HEK293 (cell line): ENCODE data around the gene AIPL1.
"Not testable (repeated sequence)": the region's sequence is repeated elsewhere in the genome, so short reads cannot be mapped to it uniquely, and the experiment has no call there.

Source experiments
- CTCF ChIA-PET: fragments of 350-600 bp; formaldehyde crosslinking; extraction: SDS; loops from one replicate; lab custom pipeline; 2021; ENCODE audit warnings: antibody characterized with exemption; lab: Yijun Ruan, JAX
- POLR2A ChIA-PET: fragments of 300-600 bp; formaldehyde crosslinking; extraction: SDS; loops from one replicate; lab custom pipeline; 2020; ENCODE audit warnings: antibody characterized with exemption, inconsistent platforms; lab: Yijun Ruan, JAX
- H3K27ac ChIP-seq: fragments of 200-500 bp; sonication (Bioruptor generic); 2 replicates; pipeline ENCODE4 v1.5.1; 2014; ENCODE audit warnings: low read depth, low read length, control low read depth, inconsistent platforms; ENCODE audit errors: extremely low read depth
- H3K36me3 ChIP-seq, 2 experiments: fragments of 200-500 bp in 1 of 2; sonication (Bioruptor generic) in 1 of 2; 1 replicate in 1 of 2; 2 replicates in 1 of 2; pipeline ENCODE4 v1.5.1; 2014 to 2017; ENCODE audit warnings: inconsistent platforms in 2 of 2, low read length in 2 of 2; ENCODE audit not compliant: control insufficient read depth in 2 of 2, insufficient read depth in 1 of 2
- H3K4me1 ChIP-seq: fragments of 200-500 bp; sonication (Bioruptor generic); 2 replicates; pipeline ENCODE4 v1.5.1; 2014; ENCODE audit warnings: mild to moderate bottlenecking, low read length, inconsistent platforms; ENCODE audit not compliant: control insufficient read depth, insufficient read depth
- H3K4me3 ChIP-seq: 2 replicates; pipeline ENCODE4 v1.5.1; 2011; ENCODE audit warnings: low read depth, mild to moderate bottlenecking, control low read depth, low read length, moderate library complexity
- H3K9me3 ChIP-seq: fragments of 200-500 bp; sonication (Bioruptor generic); 2 replicates; pipeline ENCODE4 v1.5.1; 2014; ENCODE audit warnings: low read depth, low read length, inconsistent platforms; ENCODE audit not compliant: control insufficient read depth, insufficient read depth
- GFI1B ChIP-seq: fragments of 450-650 bp; formaldehyde crosslinking; IDR thresholded peaks from 2 replicates; pipeline ENCODE4 v1.5.1; 2016; ENCODE audit warnings: missing biosample characterization, missing genetic modification characterization
- GLI4 ChIP-seq: fragments of 450-650 bp; formaldehyde crosslinking; IDR thresholded peaks from 2 replicates; pipeline ENCODE4 v1.5.1; 2016; ENCODE audit warnings: missing biosample characterization, missing genetic modification characterization
- KLF1 ChIP-seq: fragments of 450-650 bp; formaldehyde crosslinking; IDR thresholded peaks from 2 replicates; pipeline ENCODE4 v1.5.1; 2016; ENCODE audit warnings: missing biosample characterization, missing genetic modification characterization
- OSR2 ChIP-seq: fragments of 450-650 bp; formaldehyde crosslinking; IDR thresholded peaks from 2 replicates; pipeline ENCODE4 v1.5.1; 2016; ENCODE audit warnings: missing biosample characterization, missing genetic modification characterization
- SCRT1 ChIP-seq: fragments of 450-650 bp; formaldehyde crosslinking; IDR thresholded peaks from 2 replicates; pipeline ENCODE4 v1.5.1; 2016; ENCODE audit warnings: missing biosample characterization, missing genetic modification characterization, borderline replicate concordance
- ZBTB7A ChIP-seq: fragments of 450-650 bp; formaldehyde crosslinking; IDR thresholded peaks from 2 replicates; pipeline ENCODE4 v1.5.1; 2016; ENCODE audit warnings: low read depth, missing biosample characterization, missing genetic modification characterization
- ZNF155 ChIP-seq: fragments of 450-650 bp; formaldehyde crosslinking; IDR thresholded peaks from 2 replicates; pipeline ENCODE4 v1.5.1; 2016; ENCODE audit warnings: missing biosample characterization, missing genetic modification characterization
- ZNF174 ChIP-seq: fragments of 450-650 bp; formaldehyde crosslinking; IDR thresholded peaks from 2 replicates; pipeline ENCODE4 v1.5.0; 2017; ENCODE audit warnings: missing biosample characterization, mild to moderate bottlenecking, missing genetic modification characterization
- ZNF184 ChIP-seq: fragments of 450-650 bp; IDR thresholded peaks from 2 replicates; pipeline ENCODE4 v1.5.1; 2018; ENCODE audit warnings: missing biosample characterization, mild to moderate bottlenecking, missing genetic modification characterization
- ZNF24 ChIP-seq: fragments of 450-650 bp; formaldehyde crosslinking; IDR thresholded peaks from 2 replicates; pipeline ENCODE4 v1.5.1; 2016; ENCODE audit warnings: missing biosample characterization, missing genetic modification characterization
- ZNF302 ChIP-seq: fragments of 450-650 bp; formaldehyde crosslinking; IDR thresholded peaks from 2 replicates; pipeline ENCODE4 v1.5.1; 2016; ENCODE audit warnings: missing biosample characterization, missing genetic modification characterization, low read depth
- ZNF549 ChIP-seq: fragments of 450-650 bp; IDR thresholded peaks from 2 replicates; pipeline ENCODE4 v1.5.1; 2018; ENCODE audit warnings: missing biosample characterization, missing genetic modification characterization, mild to moderate bottlenecking, inconsistent platforms, moderate library complexity
- ZNF843 ChIP-seq: fragments of 450-650 bp; formaldehyde crosslinking; IDR thresholded peaks from 2 replicates; pipeline ENCODE4 v1.5.1; 2016; ENCODE audit warnings: missing biosample characterization, missing genetic modification characterization
- TF ChIP-seq, protein P1 (sequence below): fragments of 450-650 bp; formaldehyde crosslinking; IDR thresholded peaks from 2 replicates; pipeline ENCODE4 v1.5.1; 2016; ENCODE audit warnings: missing biosample characterization, missing genetic modification characterization
- TF ChIP-seq, protein P2 (sequence below): fragments of 450-650 bp; formaldehyde crosslinking; IDR thresholded peaks from 2 replicates; pipeline ENCODE4 v1.5.1; 2016; ENCODE audit warnings: missing biosample characterization, missing genetic modification characterization, borderline replicate concordance
- TF ChIP-seq, protein P3 (sequence below): fragments of 450-650 bp; formaldehyde crosslinking; IDR thresholded peaks from 2 replicates; pipeline ENCODE4 v1.5.1; 2016; ENCODE audit warnings: missing biosample characterization, missing genetic modification characterization
- TF ChIP-seq, protein P4 (sequence below): IDR thresholded peaks from 2 replicates; pipeline ENCODE4 v1.6.1; 2011; ENCODE audit warnings: mild to moderate bottlenecking, low read depth, low read length, borderline replicate concordance

The AIPL1 gene, protein sequence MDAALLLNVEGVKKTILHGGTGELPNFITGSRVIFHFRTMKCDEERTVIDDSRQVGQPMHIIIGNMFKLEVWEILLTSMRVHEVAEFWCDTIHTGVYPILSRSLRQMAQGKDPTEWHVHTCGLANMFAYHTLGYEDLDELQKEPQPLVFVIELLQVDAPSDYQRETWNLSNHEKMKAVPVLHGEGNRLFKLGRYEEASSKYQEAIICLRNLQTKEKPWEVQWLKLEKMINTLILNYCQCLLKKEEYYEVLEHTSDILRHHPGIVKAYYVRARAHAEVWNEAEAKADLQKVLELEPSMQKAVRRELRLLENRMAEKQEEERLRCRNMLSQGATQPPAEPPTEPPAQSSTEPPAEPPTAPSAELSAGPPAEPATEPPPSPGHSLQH

DNA sequence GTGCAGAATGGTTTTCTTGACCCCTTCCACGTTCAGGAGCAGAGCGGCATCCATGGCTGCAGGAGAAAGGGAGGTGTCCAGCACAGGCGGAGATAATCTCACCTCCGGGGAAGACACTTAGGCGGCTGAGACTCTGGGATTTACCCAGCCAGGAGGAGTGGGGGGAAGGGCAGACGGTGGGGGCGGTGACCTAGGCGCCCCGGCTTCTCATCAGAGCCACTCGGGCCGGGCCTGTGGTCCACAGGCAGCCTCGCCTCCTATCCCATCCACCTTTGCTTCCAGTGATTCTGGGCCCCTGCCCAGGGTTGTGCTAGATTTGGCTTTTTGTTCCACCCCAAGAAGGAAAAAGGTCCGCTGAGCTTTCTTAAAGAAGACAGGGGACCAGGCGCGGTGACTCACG lies at the start of gene AIPL1:
Gene AIPL1, minus strand, starts transcription at position 71 of the 400 bp plus-strand sequence. Its CDS starts 17 bp downstream, at position 54.
- ChIA-PET POLR2A (interaction anchor here (0.5 to 1.4 kb wide), 3 partner anchors 9 to 1183 kb away, joined by 3 to 8 read pairs (median 5); partner anchors contain the start of gene PIMREG), CTCF (interaction anchor here (0.6 to 2.2 kb wide), 11 partner anchors 9 to 853 kb away, joined by 3 to 15 read pairs (median 4); partner anchors contain the start of gene PIMREG)
- H3K36me3 ChIP-seq, result no peaks in the 10 kb centered on the region
- H3K4me3 ChIP-seq, result no peak within 1 kb of the TSS
- H3K9me3 ChIP-seq, result no peaks in the 10 kb centered on the region; the same call in 1 of the 2 replicates
- H3K27ac ChIP-seq, result no peak within 1 kb of the TSS
- no peaks in the 10 kb centered on the region for H3K4me1 ChIP-seq
- no peak for TF ChIP-seq SCRT1
- TF ChIP-seq, protein P1, sequence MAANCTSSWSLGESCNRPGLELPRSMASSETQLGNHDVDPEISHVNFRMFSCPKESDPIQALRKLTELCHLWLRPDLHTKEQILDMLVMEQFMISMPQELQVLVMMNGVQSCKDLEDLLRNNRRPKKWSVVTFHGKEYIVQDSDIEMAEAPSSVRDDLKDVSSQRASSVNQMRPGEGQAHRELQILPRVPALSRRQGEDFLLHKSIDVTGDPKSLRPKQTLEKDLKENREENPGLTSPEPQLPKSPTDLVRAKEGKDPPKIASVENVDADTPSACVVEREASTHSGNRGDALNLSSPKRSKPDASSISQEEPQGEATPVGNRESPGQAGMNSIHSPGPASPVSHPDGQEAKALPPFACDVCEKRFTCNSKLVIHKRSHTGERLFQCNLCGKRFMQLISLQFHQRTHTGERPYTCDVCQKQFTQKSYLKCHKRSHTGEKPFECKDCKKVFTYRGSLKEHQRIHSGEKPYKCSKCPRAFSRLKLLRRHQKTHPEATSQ, result no peak
- TF ChIP-seq ZNF843, result no peak
- TF ChIP-seq ZNF155 (tag by site-specific recombination), result no peak
- TF ChIP-seq ZNF184 (tag by site-specific recombination), result no peak
- no peak for TF ChIP-seq ZNF174

DNA sequence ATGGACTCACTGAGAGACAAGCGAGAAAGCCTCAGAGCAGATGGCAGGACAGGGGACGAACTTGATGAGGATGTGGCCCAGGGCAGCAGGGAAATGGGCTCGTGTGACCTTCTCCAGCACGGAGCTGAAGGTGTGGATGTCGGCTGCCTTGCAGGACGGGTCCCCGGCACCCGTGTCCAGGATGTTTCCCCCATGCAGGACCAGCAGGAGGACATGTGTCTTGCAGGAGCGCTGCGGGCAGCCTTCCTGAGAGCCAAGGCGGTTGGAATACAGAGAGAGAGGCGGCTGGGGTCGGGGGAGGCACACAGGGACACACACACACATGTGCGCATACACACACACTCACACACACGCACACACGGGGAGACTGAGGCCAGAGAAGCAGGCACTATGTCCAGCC lies 48.6 kb upstream of the AIPL1 start:
- no peaks in the 10 kb centered on the region for H3K9me3 ChIP-seq
- H3K4me3 ChIP-seq, result no peak overlapping the region
- H3K27ac ChIP-seq, result no peak overlapping the region
- H3K4me1 ChIP-seq, result no peaks in the 10 kb centered on the region
- CTCF ChIA-PET, result interaction anchor here (0.7 to 1.4 kb wide), 3 partner anchors 11 to 67 kb away, joined by 3 to 8 read pairs (median 3); no protein-coding TSS in a partner anchor
- POLR2A ChIA-PET, result no interaction called here
- H3K36me3 ChIP-seq, result no peaks in the 10 kb centered on the region
- TF ChIP-seq OSR2 (tag by site-specific recombination), result no peak
- no peak for TF ChIP-seq ZNF302 (tag by site-specific recombination)
- TF ChIP-seq, protein P2, sequence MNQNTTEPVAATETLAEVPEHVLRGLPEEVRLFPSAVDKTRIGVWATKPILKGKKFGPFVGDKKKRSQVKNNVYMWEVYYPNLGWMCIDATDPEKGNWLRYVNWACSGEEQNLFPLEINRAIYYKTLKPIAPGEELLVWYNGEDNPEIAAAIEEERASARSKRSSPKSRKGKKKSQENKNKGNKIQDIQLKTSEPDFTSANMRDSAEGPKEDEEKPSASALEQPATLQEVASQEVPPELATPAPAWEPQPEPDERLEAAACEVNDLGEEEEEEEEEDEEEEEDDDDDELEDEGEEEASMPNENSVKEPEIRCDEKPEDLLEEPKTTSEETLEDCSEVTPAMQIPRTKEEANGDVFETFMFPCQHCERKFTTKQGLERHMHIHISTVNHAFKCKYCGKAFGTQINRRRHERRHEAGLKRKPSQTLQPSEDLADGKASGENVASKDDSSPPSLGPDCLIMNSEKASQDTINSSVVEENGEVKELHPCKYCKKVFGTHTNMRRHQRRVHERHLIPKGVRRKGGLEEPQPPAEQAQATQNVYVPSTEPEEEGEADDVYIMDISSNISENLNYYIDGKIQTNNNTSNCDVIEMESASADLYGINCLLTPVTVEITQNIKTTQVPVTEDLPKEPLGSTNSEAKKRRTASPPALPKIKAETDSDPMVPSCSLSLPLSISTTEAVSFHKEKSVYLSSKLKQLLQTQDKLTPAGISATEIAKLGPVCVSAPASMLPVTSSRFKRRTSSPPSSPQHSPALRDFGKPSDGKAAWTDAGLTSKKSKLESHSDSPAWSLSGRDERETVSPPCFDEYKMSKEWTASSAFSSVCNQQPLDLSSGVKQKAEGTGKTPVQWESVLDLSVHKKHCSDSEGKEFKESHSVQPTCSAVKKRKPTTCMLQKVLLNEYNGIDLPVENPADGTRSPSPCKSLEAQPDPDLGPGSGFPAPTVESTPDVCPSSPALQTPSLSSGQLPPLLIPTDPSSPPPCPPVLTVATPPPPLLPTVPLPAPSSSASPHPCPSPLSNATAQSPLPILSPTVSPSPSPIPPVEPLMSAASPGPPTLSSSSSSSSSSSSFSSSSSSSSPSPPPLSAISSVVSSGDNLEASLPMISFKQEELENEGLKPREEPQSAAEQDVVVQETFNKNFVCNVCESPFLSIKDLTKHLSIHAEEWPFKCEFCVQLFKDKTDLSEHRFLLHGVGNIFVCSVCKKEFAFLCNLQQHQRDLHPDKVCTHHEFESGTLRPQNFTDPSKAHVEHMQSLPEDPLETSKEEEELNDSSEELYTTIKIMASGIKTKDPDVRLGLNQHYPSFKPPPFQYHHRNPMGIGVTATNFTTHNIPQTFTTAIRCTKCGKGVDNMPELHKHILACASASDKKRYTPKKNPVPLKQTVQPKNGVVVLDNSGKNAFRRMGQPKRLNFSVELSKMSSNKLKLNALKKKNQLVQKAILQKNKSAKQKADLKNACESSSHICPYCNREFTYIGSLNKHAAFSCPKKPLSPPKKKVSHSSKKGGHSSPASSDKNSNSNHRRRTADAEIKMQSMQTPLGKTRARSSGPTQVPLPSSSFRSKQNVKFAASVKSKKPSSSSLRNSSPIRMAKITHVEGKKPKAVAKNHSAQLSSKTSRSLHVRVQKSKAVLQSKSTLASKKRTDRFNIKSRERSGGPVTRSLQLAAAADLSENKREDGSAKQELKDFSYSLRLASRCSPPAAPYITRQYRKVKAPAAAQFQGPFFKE, result no peak
- TF ChIP-seq, all 188 proteins: peak for 0

DNA sequence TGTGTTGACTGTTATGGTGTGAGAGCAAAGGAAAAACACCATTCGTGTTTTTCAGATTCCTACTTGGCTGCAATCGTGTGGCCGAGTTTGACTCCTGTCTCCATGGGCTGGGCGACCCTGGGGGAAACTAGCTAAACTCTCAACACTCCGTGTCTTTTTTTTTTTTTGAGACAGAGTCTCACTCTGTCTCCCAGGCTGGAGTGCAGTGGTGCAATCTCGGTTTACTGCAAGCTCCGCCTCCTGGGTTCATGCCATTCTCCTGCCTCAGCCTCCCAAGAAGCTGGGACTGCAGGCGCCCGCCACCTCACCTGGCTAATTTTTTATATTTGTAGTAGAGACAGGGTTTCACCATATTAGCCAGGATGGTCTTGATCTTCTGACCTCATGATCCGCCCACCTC lies 47.9 kb upstream of the AIPL1 start:
- H3K9me3 ChIP-seq, H3K36me3 ChIP-seq, H3K4me1 ChIP-seq, H3K27ac ChIP-seq, H3K4me3 ChIP-seq, POLR2A ChIA-PET: not testable (repeated sequence)
- CTCF ChIA-PET, result interaction anchor here (0.8 to 1.1 kb wide), 3 partner anchors 10 to 23 kb away, joined by 3 to 4 read pairs (median 4); no protein-coding TSS in a partner anchor

DNA sequence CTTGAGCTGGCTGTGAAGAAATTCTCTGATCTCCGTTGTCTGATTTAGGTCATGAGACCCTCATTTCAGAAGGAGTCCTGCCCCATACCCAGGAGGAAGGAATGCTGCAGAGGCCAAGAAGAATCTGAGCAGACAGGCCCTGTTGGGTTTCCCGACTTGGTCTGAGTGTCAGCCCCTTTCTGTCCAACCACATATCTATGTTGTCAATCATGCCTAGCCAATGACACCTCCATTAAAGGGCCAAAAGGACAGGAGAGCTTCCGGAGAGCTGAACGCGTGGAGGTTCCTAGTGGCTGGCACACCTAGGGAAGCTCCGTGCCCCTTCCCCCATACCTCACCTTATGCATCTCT lies 47.2 kb upstream of the AIPL1 start:
- Histone ChIP-seq H3K4me3 (no peak overlapping the region), H3K27ac (no peak overlapping the region), H3K9me3 (no peaks in the 10 kb centered on the region), H3K4me1 (no peaks in the 10 kb centered on the region), H3K36me3 (no peaks in the 10 kb centered on the region)
- ChIA-PET CTCF (interaction anchor here (0.8 to 1.1 kb wide), 3 partner anchors 9 to 24 kb away, joined by 3 to 4 read pairs (median 4); no protein-coding TSS in a partner anchor), POLR2A (no interaction called here)
- TF ChIP-seq KLF1 (tag by site-specific recombination) (no peak), ZNF549 (tag by site-specific recombination) (no peak), ZNF24 (tag by site-specific recombination) (no peak), GLI4 (tag by site-specific recombination) (no peak), ZBTB7A (tag by site-specific recombination) (no peak), GFI1B (tag by site-specific recombination) (no peak)
- TF ChIP-seq, protein P3, sequence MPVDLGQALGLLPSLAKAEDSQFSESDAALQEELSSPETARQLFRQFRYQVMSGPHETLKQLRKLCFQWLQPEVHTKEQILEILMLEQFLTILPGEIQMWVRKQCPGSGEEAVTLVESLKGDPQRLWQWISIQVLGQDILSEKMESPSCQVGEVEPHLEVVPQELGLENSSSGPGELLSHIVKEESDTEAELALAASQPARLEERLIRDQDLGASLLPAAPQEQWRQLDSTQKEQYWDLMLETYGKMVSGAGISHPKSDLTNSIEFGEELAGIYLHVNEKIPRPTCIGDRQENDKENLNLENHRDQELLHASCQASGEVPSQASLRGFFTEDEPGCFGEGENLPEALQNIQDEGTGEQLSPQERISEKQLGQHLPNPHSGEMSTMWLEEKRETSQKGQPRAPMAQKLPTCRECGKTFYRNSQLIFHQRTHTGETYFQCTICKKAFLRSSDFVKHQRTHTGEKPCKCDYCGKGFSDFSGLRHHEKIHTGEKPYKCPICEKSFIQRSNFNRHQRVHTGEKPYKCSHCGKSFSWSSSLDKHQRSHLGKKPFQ (tag by site-specific recombination), result no peak
- TF ChIP-seq, protein P4, sequence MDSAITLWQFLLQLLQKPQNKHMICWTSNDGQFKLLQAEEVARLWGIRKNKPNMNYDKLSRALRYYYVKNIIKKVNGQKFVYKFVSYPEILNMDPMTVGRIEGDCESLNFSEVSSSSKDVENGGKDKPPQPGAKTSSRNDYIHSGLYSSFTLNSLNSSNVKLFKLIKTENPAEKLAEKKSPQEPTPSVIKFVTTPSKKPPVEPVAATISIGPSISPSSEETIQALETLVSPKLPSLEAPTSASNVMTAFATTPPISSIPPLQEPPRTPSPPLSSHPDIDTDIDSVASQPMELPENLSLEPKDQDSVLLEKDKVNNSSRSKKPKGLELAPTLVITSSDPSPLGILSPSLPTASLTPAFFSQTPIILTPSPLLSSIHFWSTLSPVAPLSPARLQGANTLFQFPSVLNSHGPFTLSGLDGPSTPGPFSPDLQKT, result no peak
